Stimulated activated CD8-positive, alpha-beta memory T cell treated with anti-CD3 and anti-CD28 coated beads, Interleukin-7, amount 100 ng/mL, for 48 hours (primary cell): ENCODE measurements around the gene ALKBH8.
"Not testable (repeated sequence)": the region's sequence is repeated elsewhere in the genome, so short reads cannot be mapped to it uniquely, and the experiment has no call there.

ENCODE experiments used
- DNase-seq, 2 donors: peaks; one replicate each; pipeline ENCODE4 v3.0.0-alpha.2; 2020; ENCODE audit warnings: low read depth in 1 of 2; ENCODE audit errors: extremely low read depth in 1 of 2

Gene ALKBH8

GRCh38 chr11:107565219-107565937, at the start of gene ALKBH8:
Gene ALKBH8 (minus strand): TSS chr11:107565735. CDS start chr11:107560893, 4,842 bp downstream.
- DNase-seq: peak; percentile 54 to 74

GRCh38 chr11:107612445-107612844, 46.9 kb upstream of the ALKBH8 start:
- no peak for DNase-seq

GRCh38 chr11:107609400-107610218, 44.1 kb upstream of the ALKBH8 start:
- DNase-seq: no peak

GRCh38 chr11:107608809-107609208, 43.3 kb upstream of the ALKBH8 start:
- no peak for DNase-seq

DNA sequence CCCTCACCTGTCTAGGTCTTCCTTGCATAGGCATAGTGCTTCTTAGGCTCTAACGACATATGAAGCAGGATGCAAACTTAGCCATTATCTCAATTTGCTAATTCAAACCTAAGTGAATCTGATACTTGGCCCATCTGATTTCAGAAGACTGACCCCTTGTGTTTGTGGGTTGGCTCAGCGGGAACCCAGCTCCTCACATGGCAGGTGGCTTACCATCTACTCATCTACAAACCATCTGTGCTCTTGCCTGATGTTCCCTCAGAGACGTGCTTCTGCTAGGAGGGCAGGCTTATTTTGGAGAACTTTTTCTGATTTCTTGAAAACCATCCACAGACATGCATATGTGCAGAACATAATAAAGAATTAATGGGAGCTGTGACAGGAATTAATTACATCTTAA, 40.6 kb upstream of the ALKBH8 start:
- no peak for DNase-seq

- no peak for DNase-seq
These were observed 39.8 kb upstream of the ALKBH8 start for GRCh38 chr11:107605061-107606006.

DNA sequence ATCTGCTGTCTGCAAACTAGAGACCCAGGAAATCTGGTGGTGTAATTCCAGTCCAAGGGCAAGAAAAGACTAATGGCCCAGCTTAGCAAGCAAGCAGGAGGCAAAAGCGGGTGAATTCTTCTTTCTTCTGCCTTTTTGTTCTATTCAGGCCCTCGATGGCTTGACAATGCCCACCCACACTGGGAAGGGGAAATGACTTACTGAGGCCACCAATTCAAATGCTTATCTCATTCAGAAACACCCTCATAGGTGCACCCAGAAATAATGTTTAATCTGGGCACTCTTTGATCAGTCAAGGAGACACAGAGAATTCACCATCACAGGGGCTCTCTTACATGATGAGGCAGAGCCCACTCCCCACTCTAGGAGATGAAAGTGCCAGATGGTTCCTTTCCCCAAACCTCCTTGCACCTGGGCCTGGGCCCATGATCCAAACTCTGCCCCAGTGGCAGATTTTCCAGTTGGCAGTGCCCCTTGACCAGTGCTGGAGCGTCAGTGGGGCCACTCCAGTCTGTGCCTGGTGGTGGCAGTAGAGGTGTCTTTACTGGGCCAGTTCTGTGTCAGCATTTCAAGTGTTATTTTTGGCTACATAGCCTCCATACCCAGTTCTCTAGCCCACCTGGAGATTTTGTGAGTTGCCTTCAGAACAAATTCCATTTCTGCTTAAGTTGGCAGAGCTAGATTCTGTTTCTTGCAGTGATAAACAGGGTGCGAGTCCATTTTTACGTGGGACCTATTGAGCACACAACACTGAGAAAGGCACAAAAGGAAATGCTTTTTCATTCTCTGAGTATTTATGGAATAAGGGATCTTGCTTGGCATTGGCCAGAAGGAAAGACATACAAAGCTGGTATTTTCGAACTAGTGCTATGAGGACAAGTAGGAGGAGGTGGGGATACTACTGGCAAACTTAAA, 32.9 kb upstream of the ALKBH8 start:
- DNase-seq: no peak

- DNase-seq: no peak
These were observed 29.2 kb upstream of the ALKBH8 start for GRCh38 chr11:107594736-107595135.

- DNase-seq: no peak
These were observed 28.4 kb upstream of the ALKBH8 start for GRCh38 chr11:107593951-107594350.

DNA sequence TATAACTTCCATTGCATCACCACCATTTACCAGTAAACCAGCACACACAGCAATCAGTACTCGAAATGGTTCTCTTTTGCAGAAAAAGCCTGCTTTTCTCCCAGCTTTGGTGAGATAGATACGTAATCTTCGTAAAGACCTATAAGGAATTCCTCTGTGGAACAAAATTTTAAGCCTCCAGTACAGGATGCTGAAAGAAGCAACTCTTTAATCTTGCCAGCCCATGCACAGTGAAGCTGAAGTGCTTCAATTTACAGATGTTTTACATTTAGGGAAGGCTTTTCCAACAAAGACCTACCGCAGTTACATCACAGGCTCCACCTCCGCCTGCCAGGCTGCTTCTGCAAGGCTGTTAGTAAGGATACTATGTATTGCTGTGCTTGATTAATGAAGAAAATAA, 27.3 kb upstream of the ALKBH8 start:
- DNase-seq: no peak

DNA sequence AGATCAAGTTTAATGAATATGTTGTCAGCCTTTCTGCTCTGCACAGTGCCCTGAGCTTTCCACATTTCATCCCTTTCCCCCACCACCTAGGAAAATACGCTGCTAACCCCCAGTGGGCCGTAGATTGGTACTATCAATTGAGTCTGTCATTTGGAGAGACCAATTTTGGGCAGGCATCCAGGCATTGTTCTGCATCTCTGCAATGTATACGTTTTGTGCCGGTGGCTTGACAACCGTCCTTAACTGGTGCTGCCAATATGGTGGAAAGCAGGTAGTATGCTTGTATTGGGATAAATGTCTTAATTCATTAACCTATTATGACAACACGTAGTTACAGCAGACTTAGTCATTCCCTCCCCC, 26.7 kb upstream of the ALKBH8 start:
- DNase-seq: no peak

DNA sequence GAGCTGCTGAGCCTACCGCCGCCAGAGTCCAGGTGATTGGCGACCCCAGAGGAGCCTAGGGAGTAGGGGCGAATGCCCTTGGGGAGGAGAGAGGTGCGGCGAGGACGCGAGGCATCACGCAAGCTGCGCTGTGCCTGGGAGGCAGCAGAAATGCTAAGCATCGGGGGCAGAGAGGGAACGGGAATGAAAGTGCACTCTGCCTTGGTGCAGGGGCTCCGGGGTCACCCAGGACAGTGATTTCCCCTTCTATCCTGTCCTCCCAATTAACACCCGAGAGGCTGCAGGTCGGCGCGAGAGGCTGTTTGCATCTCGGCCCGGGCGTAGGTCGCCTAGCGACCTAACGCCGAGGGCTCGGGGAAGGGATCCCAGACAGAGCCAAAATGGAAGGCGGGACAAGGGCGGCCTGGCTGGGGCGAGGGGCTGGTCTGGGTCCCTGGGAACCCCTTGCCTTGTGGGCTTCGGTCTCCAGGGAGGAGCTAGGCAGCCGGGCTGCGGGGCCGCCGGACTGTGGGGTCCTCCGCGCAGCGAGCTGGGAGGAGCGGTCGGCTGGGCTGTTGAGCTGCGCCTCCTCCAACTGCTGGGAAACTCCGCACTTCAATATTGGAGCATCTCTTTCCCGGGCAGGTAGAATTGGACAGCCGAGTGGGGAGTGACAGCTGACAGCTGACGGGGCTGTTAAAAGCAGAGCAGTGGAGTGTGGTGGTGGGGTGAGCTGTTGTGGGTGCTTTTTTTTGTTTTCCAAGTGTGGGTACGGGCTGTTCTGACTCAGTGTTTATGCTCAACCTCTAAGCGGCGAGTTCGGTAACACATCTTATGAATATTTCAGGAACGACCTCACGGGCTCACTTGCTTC, 26.1 kb upstream of the ALKBH8 start:
- peak in 1 of 2 donors; percentile 35 for DNase-seq

DNA sequence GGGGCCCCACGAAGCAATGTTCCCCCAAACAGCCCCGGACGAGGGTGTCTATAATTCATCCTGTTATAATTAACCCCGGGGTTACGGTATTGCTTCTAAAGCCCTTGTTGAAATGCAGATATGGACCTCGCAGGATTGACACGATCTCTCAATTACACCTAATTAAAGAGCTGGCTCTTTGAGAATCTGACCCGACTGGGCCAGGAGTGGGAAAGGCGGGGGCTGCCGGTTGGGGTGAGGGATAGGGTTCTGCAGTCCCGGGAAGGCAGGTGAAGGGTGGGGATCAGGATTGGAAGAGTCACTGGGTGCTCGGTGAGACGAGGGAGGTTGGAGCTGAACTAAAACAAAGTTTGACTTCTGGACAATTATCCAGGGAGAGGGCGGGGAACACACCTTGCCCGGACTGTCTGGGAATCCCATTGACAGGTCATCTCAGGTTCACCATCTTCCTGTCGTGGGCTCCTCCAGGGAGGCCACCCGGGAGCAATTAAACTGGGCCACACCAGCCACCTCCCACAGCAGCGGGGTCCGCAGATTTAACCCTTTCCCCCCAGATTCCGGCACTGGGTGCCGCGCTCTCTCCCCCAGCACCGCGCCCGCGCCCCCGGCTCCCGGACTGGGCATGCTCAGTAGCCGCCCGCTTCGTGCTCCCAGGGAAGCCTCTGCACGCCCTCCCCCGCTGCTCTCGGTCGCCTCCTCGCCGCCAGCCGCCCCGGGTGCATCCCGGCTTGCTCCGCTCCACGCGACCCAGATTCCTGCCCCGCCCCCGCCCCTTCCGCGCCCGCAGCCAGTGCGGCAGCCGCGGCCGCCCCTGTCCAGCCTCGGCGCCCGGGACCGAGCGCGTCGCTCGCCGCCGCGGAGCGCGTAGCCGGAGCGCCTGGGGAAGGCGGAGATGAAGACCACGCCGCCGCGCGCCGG, 25.2 kb upstream of the ALKBH8 start, which contains the start of gene ELMOD1:
Gene ELMOD1, plus strand, starts transcription at position 688 of the 918 bp plus-strand sequence. CDS start 27,043 bp downstream, outside the sequence.
- no peak for DNase-seq

GRCh38 chr11:107587306-107587979, 21.9 kb upstream of the ALKBH8 start:
- no peak for DNase-seq

DNA sequence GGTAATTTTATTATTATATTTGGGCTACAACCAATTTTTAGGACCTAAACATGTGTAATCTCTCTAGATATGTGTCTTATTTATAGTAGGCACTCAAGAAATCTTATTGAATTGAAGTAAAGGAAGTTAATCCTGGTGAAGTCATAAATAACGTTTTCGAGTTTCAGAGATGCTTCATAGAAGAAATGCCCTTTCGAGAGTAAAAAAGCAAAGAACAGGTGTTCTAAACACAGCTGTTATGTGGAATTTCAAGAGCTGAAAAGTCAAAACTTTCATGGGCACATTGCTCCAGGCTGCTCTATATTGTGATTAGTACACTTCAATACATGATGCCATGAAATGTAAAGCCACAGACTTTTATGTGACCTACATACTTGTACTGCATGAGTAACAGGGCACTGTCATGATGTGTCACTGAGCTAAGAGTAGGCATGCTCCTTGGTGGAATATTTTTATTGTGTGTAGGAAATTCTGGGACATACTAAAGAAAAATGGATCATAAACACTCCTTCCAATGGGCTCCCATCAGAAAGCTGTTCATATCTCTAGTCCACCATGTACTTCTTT, 18.2 kb upstream of the ALKBH8 start:
- no peak for DNase-seq

DNA sequence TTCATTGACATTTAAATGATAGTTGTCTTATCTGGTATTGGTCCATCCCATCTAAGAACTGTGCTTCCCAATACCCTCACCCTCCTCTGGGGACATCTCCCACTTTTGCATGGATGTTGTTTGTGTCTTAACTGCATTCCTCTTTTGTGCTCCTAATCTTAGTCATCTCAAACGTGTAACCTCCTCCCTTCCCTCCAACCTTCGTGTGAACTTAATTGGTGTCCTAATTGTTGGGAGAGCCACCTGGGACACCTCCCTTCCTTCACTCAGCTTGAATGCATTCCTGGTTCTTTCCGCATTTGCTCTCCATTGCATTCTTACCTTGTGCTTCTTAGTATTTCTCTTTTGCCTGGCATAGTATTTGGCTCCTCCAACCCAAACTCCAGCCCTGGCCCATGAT, 15.6 kb upstream of the ALKBH8 start:
- no peak for DNase-seq

DNA sequence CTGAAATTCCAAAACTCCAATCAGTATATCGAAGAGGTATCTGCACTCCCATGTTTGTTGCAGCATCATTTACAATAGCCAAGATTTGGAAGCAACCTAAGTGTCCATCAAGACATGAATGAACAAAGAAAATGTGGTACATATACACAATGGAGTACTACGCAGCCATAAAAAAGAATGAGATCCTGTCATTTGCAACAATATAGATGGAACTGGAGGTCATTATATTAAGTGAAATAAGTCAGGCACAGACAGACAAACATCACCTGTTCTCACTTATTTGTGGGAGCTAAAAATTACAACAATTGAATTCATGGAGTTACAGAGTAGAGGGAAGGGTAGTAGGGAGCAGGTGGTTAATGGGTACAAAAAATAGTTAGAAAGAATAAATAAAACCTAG, 13.6 kb upstream of the ALKBH8 start:
- not testable (repeated sequence) for DNase-seq
